ENCODE measurements around the gene CALR.

GRCh38 chr19:12912571-12912970, 25.8 kb upstream of the CALR start:
- no peak for TF ChIP-seq ZNF274 (IDR thresholded peaks at IDR 0.05; ENCODE audit: low read depth, low read length)
- TF ChIP-seq YY1 (IDR thresholded peaks at IDR 0.05; ENCODE audit: insufficient read depth, insufficient read length) = no peak
- TF ChIP-seq SUZ12 (IDR thresholded peaks at IDR 0.05; ENCODE audit: extremely low read depth, insufficient read depth, insufficient read length) = no peak

All from NT2/D1 (cell line).